GM10266 (cell line): Measurements from ENCODE around the gene UGT8.
"Not testable (repeated sequence)": the region's sequence is repeated elsewhere in the genome, so short reads cannot be mapped to it uniquely, and the experiment has no call there.

ENCODE experiments used
- DNase-seq: peaks from one replicate; pipeline ENCODE4 v3.0.0; 2012; ENCODE audit errors: extremely low spot score
- TF ChIP-seq, protein P1 (sequence below): IDR thresholded peaks from 2 replicates; pipeline ENCODE4 v1.5.1; 2012; ENCODE audit warnings: mild to moderate bottlenecking, low read depth; ENCODE audit not compliant: control insufficient read depth, insufficient read depth; ENCODE audit errors: missing control alignments

The UGT8 gene

DNA sequence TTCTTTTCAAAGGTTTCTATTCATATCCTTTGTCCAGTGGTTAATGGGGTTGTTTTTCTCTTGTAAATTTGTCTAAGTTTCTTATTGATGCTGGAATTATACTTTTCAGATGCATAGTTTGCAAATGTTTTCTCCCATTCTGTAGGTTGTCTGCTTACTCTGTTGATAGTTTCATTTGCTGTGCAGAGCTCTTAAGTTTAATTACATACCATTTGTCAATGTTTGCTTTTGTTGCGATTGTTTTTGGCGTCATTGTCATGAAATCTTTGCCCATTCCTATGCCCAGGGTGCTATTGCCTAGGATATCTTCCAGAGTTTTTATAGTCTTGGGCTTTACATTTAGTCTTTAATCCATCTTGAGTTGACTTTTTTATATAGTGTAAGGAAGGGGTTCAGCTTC is 21.2 kb upstream of the UGT8 start:
- no peak for DNase-seq
- TF ChIP-seq, protein P1, sequence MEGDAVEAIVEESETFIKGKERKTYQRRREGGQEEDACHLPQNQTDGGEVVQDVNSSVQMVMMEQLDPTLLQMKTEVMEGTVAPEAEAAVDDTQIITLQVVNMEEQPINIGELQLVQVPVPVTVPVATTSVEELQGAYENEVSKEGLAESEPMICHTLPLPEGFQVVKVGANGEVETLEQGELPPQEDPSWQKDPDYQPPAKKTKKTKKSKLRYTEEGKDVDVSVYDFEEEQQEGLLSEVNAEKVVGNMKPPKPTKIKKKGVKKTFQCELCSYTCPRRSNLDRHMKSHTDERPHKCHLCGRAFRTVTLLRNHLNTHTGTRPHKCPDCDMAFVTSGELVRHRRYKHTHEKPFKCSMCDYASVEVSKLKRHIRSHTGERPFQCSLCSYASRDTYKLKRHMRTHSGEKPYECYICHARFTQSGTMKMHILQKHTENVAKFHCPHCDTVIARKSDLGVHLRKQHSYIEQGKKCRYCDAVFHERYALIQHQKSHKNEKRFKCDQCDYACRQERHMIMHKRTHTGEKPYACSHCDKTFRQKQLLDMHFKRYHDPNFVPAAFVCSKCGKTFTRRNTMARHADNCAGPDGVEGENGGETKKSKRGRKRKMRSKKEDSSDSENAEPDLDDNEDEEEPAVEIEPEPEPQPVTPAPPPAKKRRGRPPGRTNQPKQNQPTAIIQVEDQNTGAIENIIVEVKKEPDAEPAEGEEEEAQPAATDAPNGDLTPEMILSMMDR: no peak

DNA sequence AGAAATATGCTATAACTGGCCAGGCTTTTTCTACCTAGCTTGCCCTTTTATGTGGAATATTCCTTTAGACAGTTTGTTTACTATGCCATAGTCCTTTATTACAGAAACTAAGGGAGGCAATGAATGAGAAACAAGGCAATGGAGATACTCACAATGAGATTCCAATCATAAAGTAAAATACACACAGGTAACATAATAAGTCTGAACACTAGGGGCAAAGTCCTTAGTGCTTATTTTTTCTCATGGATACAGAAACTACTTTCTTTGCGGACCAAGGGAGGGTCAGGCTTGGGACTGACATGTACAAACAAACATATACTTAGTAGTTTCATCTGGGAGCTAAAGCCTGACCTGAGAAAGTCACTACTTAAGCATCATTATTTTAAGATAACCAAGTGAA is 16.0 kb upstream of the UGT8 start:
- TF ChIP-seq, protein P1: no peak
- DNase-seq: no peak

DNA sequence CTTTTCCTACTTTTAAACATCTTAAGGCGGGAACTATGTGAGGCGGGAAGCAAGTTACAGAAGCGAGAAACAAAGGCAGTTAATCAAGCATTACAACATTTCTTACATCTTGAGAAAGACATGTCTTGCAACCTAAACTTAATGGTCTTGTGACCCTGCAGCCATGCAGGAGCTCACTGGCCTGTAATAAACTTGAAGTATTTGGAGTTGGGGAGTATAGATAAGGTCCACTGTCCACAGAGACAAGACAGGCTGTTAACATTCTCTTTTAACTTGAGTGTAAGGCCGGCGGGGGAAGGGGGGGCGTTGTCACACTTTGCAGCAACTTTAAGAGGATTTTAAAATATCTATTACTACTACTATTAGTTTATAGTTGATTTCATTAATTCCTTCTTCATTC is 10.3 kb upstream of the UGT8 start:
- TF ChIP-seq, protein P1: no peak
- no peak for DNase-seq

DNA sequence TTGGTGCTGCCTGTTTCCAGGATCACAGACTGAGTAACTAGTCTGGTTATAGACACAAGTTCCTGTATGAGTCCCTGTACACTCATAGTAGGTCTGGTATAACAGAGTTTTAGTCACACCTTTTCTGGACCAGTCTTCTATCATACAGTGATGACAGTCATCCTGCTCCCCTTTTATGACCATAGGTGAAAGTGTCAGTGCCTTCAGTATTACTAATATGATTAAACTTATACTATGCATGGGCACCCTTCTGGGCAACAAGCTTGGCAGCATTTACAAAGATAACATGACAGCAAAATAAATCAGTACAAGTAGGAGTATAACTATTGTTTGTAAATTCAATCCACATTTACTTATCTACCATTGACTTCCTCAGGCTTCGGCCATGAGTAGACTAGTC is 8.2 kb upstream of the UGT8 start:
- not testable (repeated sequence) for DNase-seq

DNA sequence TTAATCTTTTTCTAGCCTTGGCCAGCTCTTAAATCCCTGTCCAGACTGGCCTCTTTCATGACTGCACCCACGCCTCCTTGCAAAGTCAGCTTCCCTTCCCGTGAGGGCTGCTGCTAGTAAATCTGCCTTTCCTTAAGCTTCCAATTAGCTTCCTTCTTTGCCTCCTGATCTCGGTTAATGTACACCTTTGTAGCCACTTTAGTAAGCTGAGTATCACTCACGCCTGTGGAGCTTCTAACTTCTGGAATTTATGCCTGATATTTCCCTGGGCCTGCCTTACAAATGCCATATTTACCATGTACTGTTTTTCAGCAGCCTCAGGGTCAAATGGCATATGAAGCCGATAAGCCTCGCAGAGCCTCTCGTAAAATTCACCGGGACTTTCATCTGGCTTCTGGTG is 5.1 kb upstream of the UGT8 start:
- DNase-seq: no peak

DNA sequence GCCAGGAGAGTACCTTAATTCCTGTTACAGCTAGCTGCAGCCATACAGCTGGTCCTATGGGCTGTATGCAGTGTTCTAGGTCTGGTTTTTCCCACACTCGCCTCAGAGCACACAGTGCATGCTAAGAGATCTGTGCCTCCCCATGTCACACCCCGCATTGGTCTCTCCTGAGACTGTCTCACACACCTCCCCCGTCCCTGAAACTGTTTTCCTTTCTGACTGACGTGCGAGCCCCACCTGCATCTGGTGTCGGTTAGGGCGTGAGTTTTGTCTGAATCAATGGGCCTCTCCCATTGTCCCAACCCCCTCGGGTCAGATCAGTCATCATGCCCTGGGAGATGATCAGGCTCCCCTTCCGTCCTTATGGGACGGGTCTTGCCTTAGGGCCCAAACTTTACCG is 3.4 kb upstream of the UGT8 start:
- DNase-seq: no peak
- TF ChIP-seq, protein P1: no peak

More for the DNA sequence above, 5.1 kb upstream of the UGT8 start:
- TF ChIP-seq, protein P1: no peak

DNA sequence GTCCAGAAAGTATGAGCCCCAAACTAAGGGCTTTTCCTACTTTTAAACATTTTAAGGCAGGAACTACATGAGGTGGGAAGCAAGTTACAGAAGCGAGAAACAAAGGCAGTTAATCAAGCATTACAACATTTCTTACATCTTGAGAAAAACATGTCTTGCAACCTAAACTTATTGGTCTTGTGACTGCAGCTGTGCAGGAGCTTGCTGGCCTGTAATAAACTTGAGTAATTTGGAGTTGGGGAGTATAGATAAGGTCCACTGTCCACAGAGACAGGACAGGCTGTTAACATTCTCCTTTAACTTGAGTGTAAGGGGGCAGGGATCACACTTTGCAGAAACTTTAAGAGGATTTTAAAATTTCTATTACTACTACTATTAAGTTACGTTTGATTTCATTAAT is 2.7 kb upstream of the UGT8 start:
- no peak for DNase-seq
- TF ChIP-seq, protein P1: no peak

DNA sequence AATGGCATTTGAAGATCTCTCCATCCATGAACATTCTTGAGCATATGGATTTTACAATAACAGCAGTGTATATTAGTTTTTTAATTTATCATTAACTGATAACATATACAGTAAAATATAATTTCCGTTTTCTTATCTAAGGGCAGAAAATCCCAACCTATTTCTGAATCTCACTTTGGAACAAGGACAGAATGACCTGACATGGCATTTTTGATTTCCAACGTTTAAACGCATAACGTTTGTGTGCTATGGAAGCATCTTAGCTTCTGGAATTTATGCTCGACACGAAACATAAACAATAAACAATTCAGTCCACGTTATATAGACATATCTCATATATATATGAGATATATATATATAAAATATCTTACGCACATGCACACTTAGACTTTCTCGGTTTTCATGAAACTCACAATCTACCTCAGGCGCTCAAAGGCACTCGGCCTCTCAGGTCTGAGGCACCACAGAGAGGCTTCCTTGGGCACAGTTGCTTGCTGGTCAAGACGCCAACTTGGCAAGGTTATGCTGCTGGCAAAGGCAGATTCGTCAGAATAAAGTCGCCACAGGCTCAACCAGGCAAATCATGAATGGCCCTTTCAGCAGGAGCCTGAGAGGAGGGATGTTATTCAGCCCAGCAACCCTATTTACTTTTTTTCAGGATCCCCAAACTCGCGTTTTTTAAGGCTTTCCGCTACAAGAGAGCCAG is 1.0 kb upstream of the UGT8 start:
- TF ChIP-seq, protein P1: no peak
- DNase-seq: no peak
